SU-DHL-6 (cell line): Measurements from ENCODE around the gene PHTF1.

Source experiments
- H2AFZ ChIP-seq: fragments of 200-600 bp; sonication (generic); 2 replicates; pipeline ENCODE4 v1.6.1; 2014; ENCODE audit warnings: low read depth, mild to moderate bottlenecking, moderate library complexity, mixed read lengths, antibody characterized with exemption, low read length; ENCODE audit not compliant: severe bottlenecking
- H3F3A ChIP-seq: fragments of 200-600 bp; shearing (Covaris generic); 2 replicates; pipeline ENCODE4 v1.6.0; 2016; ENCODE audit warnings: antibody characterized with exemption, mild to moderate bottlenecking; ENCODE audit not compliant: insufficient read depth
- H3K27ac ChIP-seq: fragments of 200-600 bp; sonication (generic); 2 replicates; pipeline ENCODE4 v1.5.1; 2016; ENCODE audit warnings: low read depth, mild to moderate bottlenecking, low read length, moderate library complexity, mixed read lengths
- H3K27me3 ChIP-seq: fragments of 200-600 bp; sonication (generic), shearing (Covaris generic); 2 replicates; pipeline ENCODE4 v1.6.0; 2014; ENCODE audit warnings: mild to moderate bottlenecking, low read length
- H3K36me3 ChIP-seq: fragments of 200-600 bp; sonication (generic); 2 replicates; pipeline ENCODE4 v1.6.1; 2014; ENCODE audit warnings: mild to moderate bottlenecking, low read length, mixed read lengths
- H3K4me2 ChIP-seq: fragments of 300-600, 200-600 bp; shearing (Covaris generic), sonication (generic); 2 replicates; pipeline ENCODE4 v1.6.0; 2014; ENCODE audit warnings: low read length, low read depth, mild to moderate bottlenecking; ENCODE audit not compliant: poor library complexity, severe bottlenecking
- H3K4me3 ChIP-seq: fragments of 200-600 bp; sonication (generic); 2 replicates; pipeline ENCODE4 v1.5.1; 2014; ENCODE audit warnings: antibody characterized with exemption, low read length, mild to moderate bottlenecking, mixed read lengths; ENCODE audit not compliant: insufficient read depth, poor library complexity, severe bottlenecking
- H3K79me2 ChIP-seq: fragments of 200-600 bp; sonication (generic); 2 replicates; pipeline ENCODE4 v1.6.1; 2014; ENCODE audit warnings: mild to moderate bottlenecking, low read length, moderate library complexity; ENCODE audit not compliant: insufficient read depth
- H3K9ac ChIP-seq: fragments of 200-600 bp; sonication (generic); 2 replicates; pipeline ENCODE4 v1.7.0; 2014; ENCODE audit warnings: mild to moderate bottlenecking, low read length
- H3K9me2 ChIP-seq: fragments of 200-600 bp; sonication (generic); replicated peaks from 2 replicates; pipeline ENCODE4 v1.6.1; 2014; ENCODE audit warnings: low read length; ENCODE audit not compliant: insufficient read depth
- H3K9me3 ChIP-seq: fragments of 200-600 bp; sonication (generic); 2 replicates; pipeline ENCODE4 v1.6.1; 2014; ENCODE audit warnings: low read length, mixed read lengths; ENCODE audit not compliant: insufficient read depth
- H4K20me1 ChIP-seq: fragments of 200-600 bp; sonication (generic); 2 replicates; pipeline ENCODE4 v1.6.1; 2014; ENCODE audit warnings: low read depth, mild to moderate bottlenecking, antibody characterized with exemption, low read length, moderate library complexity, mixed read lengths
- CTCF ChIP-seq: fragments of 200-600 bp; sonication (generic); IDR thresholded peaks from one replicate; pipeline ENCODE4 v1.5.1; 2017; ENCODE audit warnings: antibody characterized with exemption, mild to moderate bottlenecking, low read length, moderate library complexity; ENCODE audit not compliant: insufficient read depth, poor library complexity, severe bottlenecking
- EZH2phosphoT487 ChIP-seq: fragments of 200-600 bp; sonication (generic), shearing (Covaris generic); conservative IDR thresholded peaks from 2 replicates; pipeline ENCODE4 v1.6.1; 2018; ENCODE audit warnings: mild to moderate bottlenecking, antibody characterized with exemption, low read length, moderate library complexity, mixed read lengths

PHTF1 gene

GRCh38 chr1:113759333-113760101, at the start of gene PHTF1:
Gene PHTF1, minus strand, starts transcription at chr1:113759486. Its CDS starts 783 bp downstream, at chr1:113758703.
- H3K36me3 ChIP-seq: peaks cover 3% of the 10 kb centered on the region; the same call in 1 of the 2 replicates
- H3K9me3 ChIP-seq: no peaks in the 10 kb centered on the region
- peak within 1 kb of the TSS; percentile 74 for H3K4me3 ChIP-seq
- H3K9me2 ChIP-seq: no peaks in the 10 kb centered on the region
- TF ChIP-seq CTCF (no peak), EZH2phosphoT487 (no peak)
- peaks cover 39% of the 10 kb centered on the region for H3F3A ChIP-seq
- H2AFZ ChIP-seq: peak within 1 kb of the TSS; percentile 97
- H3K79me2 ChIP-seq: peaks cover 30% of the 10 kb centered on the region
- peak within 1 kb of the TSS; percentile 93 for H3K9ac ChIP-seq
- H3K4me2 ChIP-seq: peak within 1 kb of the TSS; percentile 92
- peak within 1 kb of the TSS; percentile 87 for H3K27ac ChIP-seq
- H3K27me3 ChIP-seq: no peaks in the 10 kb centered on the region
- H4K20me1 ChIP-seq: no peaks in the 10 kb centered on the region

GRCh38 chr1:113808450-113809195, 49.3 kb upstream of the PHTF1 start:
- Histone ChIP-seq H3K27me3 (no peaks in the 10 kb centered on the region), H3K9ac (peak overlapping the region; percentile 1; the same call in 1 of the 2 replicates), H3K79me2 (peaks cover 80% of the 10 kb centered on the region), H3K27ac (no peak overlapping the region), H4K20me1 (no peaks in the 10 kb centered on the region; the same call in 1 of the 2 replicates), H2AFZ (no peak overlapping the region), H3K4me3 (no peak overlapping the region), H3K9me2 (no peaks in the 10 kb centered on the region), H3K36me3 (no peaks in the 10 kb centered on the region), H3K4me2 (peak overlapping the region; percentile 99), H3K9me3 (no peaks in the 10 kb centered on the region), H3F3A (peaks cover 12% of the 10 kb centered on the region)
- no peak for TF ChIP-seq CTCF
- no peak for TF ChIP-seq EZH2phosphoT487

GRCh38 chr1:113805639-113806038, 46.4 kb upstream of the PHTF1 start:
- no peaks in the 10 kb centered on the region; the same call in none of the 2 replicates for H4K20me1 ChIP-seq
- H2AFZ ChIP-seq: no peak overlapping the region
- no peaks in the 10 kb centered on the region for H3F3A ChIP-seq
- H3K27me3 ChIP-seq: no peaks in the 10 kb centered on the region
- H3K9me2 ChIP-seq: no peaks in the 10 kb centered on the region
- no peak for TF ChIP-seq CTCF
- H3K27ac ChIP-seq: no peak overlapping the region
- H3K4me2 ChIP-seq: no peak overlapping the region
- H3K79me2 ChIP-seq: peaks cover 96% of the 10 kb centered on the region
- H3K4me3 ChIP-seq: no peak overlapping the region
- H3K36me3 ChIP-seq: no peaks in the 10 kb centered on the region
- H3K9ac ChIP-seq: no peak overlapping the region
- no peaks in the 10 kb centered on the region for H3K9me3 ChIP-seq
